Stimulated activated CD8-positive, alpha-beta memory T cell treated with anti-CD3 and anti-CD28 coated beads, Interleukin-15, amount 100 ng/mL, for 4 hours (primary cell): ENCODE results near the gene TANGO6.

ENCODE experiments used
- DNase-seq, 2 donors: peaks; one replicate each; pipeline ENCODE4 v3.0.0-alpha.2; 2020; ENCODE audit warnings: low read depth in 2 of 2

TANGO6 gene

GRCh38 chr16:68909099-68909733, 65.9 kb downstream of the TANGO6 start:
- DNase-seq: no peak

- DNase-seq: no peak
Observed at GRCh38 chr16:68910051-68910450, 66.7 kb downstream of the TANGO6 start.

- no peak for DNase-seq
Observed at GRCh38 chr16:68915589-68915988, 72.3 kb downstream of the TANGO6 start.

GRCh38 chr16:68917541-68917940, 74.2 kb downstream of the TANGO6 start:
- DNase-seq: no peak

GRCh38 chr16:68920349-68920748, 77.0 kb downstream of the TANGO6 start:
- no peak for DNase-seq

GRCh38 chr16:68921637-68922036, 78.3 kb downstream of the TANGO6 start:
- DNase-seq: no peak

- DNase-seq: no peak
Observed at GRCh38 chr16:68923116-68923515, 79.8 kb downstream of the TANGO6 start.

- no peak for DNase-seq
Observed at GRCh38 chr16:68927018-68927417, 83.7 kb downstream of the TANGO6 start.

- no peak for DNase-seq
Observed at GRCh38 chr16:68931196-68931595, 87.9 kb downstream of the TANGO6 start.

GRCh38 chr16:68934402-68934801, 91.1 kb downstream of the TANGO6 start:
- DNase-seq: no peak

- no peak for DNase-seq
Observed at GRCh38 chr16:68935008-68935407, 91.7 kb downstream of the TANGO6 start.

- DNase-seq: no peak
Observed at GRCh38 chr16:68936736-68937631, 93.7 kb downstream of the TANGO6 start.

GRCh38 chr16:68939692-68940320, 96.5 kb downstream of the TANGO6 start:
- no peak for DNase-seq

GRCh38 chr16:68940816-68941215, 97.5 kb downstream of the TANGO6 start:
- no peak for DNase-seq

- DNase-seq: no peak
Observed at GRCh38 chr16:68943961-68944360, 100.6 kb downstream of the TANGO6 start.

- no peak for DNase-seq
Observed at GRCh38 chr16:68948230-68948910, 105.0 kb downstream of the TANGO6 start.

- no peak for DNase-seq
Observed at GRCh38 chr16:68951991-68952877, 108.9 kb downstream of the TANGO6 start.

- no peak for DNase-seq
Observed at GRCh38 chr16:68954911-68955635, 111.7 kb downstream of the TANGO6 start.

GRCh38 chr16:68960910-68961309, 117.6 kb downstream of the TANGO6 start:
- no peak for DNase-seq

- DNase-seq: no peak
Observed at GRCh38 chr16:68961778-68962402, 118.6 kb downstream of the TANGO6 start.
